K562 (cell line): ENCODE measurements around the gene SAMD11. TPM values are rescaled to one million over a fixed set of nuclear protein-coding genes. Genes with fewer than 3 reads are reported as not detected.

Source experiments
- CREM ChIP-seq: IDR thresholded peaks from 2 replicates; pipeline ENCODE4 v1.6.1; 2014; ENCODE audit warnings: antibody characterized with exemption, low read depth
- ELF4 ChIP-seq: fragments of 450-650 bp; formaldehyde crosslinking; IDR thresholded peaks from 2 replicates; pipeline ENCODE4 v1.4.0; 2022; ENCODE audit warnings: missing genetic modification characterization
- KDM1A ChIP-seq, 2 experiments: fragments of 450-650 bp; IDR thresholded peaks; 2 replicates each; pipeline ENCODE4 v1.6.1; 2016; ENCODE audit warnings: mild to moderate bottlenecking in 2 of 2
- MAX ChIP-seq: sonication (generic); formaldehyde crosslinking; IDR thresholded peaks from 2 replicates; pipeline ENCODE4 v1.9.0; 2022; ENCODE audit warnings: mild to moderate bottlenecking, missing genetic modification reagents
- NELFE ChIP-seq: IDR thresholded peaks from 2 replicates; pipeline ENCODE4 v1.6.1; 2011; ENCODE audit warnings: mild to moderate bottlenecking; ENCODE audit not compliant: insufficient read depth, insufficient read length
- PTTG1 ChIP-seq: fragments of 450-650 bp; IDR thresholded peaks from 2 replicates; pipeline ENCODE4 v1.6.1; 2016; ENCODE audit warnings: low read depth, mild to moderate bottlenecking, missing genetic modification characterization, missing compliant biosample characterization
- RFX5 ChIP-seq: IDR thresholded peaks from 2 replicates; pipeline ENCODE4 v1.6.1; 2011; ENCODE audit warnings: low read depth, mild to moderate bottlenecking, improper control_type of control experiment, low read length
- SRSF1 ChIP-seq: fragments of 200-400 bp; formaldehyde crosslinking; IDR thresholded peaks from 2 replicates; pipeline ENCODE4 v1.6.1; 2017; ENCODE audit warnings: mild to moderate bottlenecking, low read depth, low read length, moderate library complexity
- ZFP1 ChIP-seq: fragments of 450-650 bp; formaldehyde crosslinking; IDR thresholded peaks from 2 replicates; pipeline ENCODE4 v1.4.0; 2020; ENCODE audit warnings: mild to moderate bottlenecking, mixed read lengths
- ZFP36 ChIP-seq: fragments of 150-350 bp; IDR thresholded peaks from 2 replicates; pipeline ENCODE4 v1.6.1; 2018; ENCODE audit warnings: low read length, low read depth; ENCODE audit not compliant: partially characterized antibody
- polyA plus RNA-seq, 8 experiments: library from polyadenylated mRNA; depleted of rRNA in 4 of 8; stranded (reverse) in 5 of 8; unstranded in 3 of 8; fragments of >200 nt; fragmentation: Nextera tagmentation in 2 of 8; fragmentation: Illumina TruSeq in 1 of 8; extraction: Ambion mirVana in 2 of 8; extraction: Trizol in 1 of 8; gene quantifications; 2 replicates each; pipeline versions ENCODE4 v1.2.1 to v1.2.3, GENCODE V29; 2011 to 2014; ENCODE audit warnings: inconsistent platforms in 1 of 8, missing spikeins in 1 of 8
- total RNA-seq, 7 experiments: library from RNA; depleted of rRNA in 6 of 7; stranded (reverse); fragments of >200 nt in 6 of 7; fragmentation: Illumina TruSeq in 2 of 7; extraction: Trizol in 2 of 7; gene quantifications; 2 replicates each; pipeline versions ENCODE4 v1.2.1 to v1.2.3, GENCODE V29; 2011 to 2021; ENCODE audit warnings: low replicate concordance in 1 of 7

SAMD11 gene
- total and polyA plus RNA-seq, 9 of the 15 experiments (the other 6 are each of a cell fraction or from before 2014, with no cell fraction given) = 0.07 to 0.82 (median 0.11) TPM; not detected in 2

DNA sequence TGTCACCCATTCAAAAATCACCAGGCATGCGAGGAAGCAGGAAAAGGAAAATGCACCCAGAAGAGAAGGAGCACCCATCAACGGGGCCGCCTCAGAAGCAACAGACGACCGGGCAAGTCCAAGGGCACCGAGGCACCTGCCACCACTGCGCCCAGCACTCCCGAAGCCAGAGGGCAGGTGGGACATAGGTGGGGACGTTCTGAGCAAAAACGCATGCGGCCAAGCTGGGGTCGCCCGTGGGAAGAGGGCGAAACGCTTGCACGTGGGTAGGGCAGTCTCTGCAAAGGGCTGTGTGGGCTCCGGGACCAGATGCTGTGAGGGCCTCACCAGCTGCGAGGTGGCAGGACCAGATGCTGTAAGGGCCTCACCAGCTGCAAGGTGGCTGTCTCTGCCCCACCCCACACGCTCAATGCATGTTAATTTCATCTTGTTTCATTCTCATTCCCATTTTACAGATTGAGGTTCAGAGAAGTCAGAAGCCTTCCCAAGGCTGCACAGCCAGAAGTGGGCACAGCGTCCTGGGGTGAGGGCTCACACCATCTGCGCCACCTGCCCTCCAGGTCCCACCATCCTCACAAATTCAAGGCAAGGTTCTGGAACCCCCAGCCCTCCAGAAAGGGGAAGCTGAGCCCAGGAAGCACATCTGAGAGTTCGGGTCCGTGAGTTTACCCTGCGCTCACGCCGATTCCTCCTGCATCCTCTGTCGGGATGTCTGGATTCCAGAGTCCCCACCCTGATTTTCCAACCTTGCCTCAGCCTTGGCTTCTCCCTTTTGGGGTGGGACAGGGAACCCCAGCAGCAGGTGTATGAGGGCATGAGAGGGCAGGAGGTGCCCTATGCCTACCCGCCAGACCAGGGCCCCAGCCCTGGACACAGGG lies 8.2 kb upstream of the SAMD11 start (continued):
- TF ChIP-seq KDM1A (IDR thresholded peaks at IDR 0.05) (0 out of 4 replicates have a peak, but pooled peaks of 1 of the 2 experiments have one; percentile 22), MAX (CRISPR knock-in tag) (0 out of 2 replicates have a peak, but pooled peaks have one; percentile 1), SRSF1 (no peak), NELFE (no peak), CREM (no peak), ZFP36 (no peak), ELF4 (CRISPR knock-in tag) (no peak), RFX5 (no peak), ZFP1 (CRISPR knock-in tag) (no peak), PTTG1 (no peak)
